Coronary artery (tissue), 2 donors: ENCODE results near the gene DCTN4.
A peak's percentile ranks its signal among the peaks of the same experiment; 100 is the strongest.
"Not testable (repeated sequence)": the region's sequence is repeated elsewhere in the genome, so short reads cannot be mapped to it uniquely, and the experiment has no call there.

Source experiments
- DNase-seq: peaks from one replicate; pipeline ENCODE4 v3.0.0-alpha.2; 2017; ENCODE audit warnings: low spot score
- H3K27ac ChIP-seq, 2 donors: fragments of 200-600 bp; sonication (generic); one replicate each; pipeline ENCODE4 v1.5.1; 2016 to 2019
- H3K4me3 ChIP-seq: fragments of 200-600 bp; sonication (generic); 2 replicates; pipeline ENCODE4 v1.5.1; 2016; ENCODE audit warnings: mild to moderate bottlenecking, moderate library complexity
- TF ChIP-seq, protein P1 (sequence below): fragments of 200-600 bp; sonication (generic); IDR thresholded peaks from one replicate; pipeline ENCODE4 v1.5.1; 2019; ENCODE audit warnings: antibody characterized with exemption

Gene DCTN4

DNA sequence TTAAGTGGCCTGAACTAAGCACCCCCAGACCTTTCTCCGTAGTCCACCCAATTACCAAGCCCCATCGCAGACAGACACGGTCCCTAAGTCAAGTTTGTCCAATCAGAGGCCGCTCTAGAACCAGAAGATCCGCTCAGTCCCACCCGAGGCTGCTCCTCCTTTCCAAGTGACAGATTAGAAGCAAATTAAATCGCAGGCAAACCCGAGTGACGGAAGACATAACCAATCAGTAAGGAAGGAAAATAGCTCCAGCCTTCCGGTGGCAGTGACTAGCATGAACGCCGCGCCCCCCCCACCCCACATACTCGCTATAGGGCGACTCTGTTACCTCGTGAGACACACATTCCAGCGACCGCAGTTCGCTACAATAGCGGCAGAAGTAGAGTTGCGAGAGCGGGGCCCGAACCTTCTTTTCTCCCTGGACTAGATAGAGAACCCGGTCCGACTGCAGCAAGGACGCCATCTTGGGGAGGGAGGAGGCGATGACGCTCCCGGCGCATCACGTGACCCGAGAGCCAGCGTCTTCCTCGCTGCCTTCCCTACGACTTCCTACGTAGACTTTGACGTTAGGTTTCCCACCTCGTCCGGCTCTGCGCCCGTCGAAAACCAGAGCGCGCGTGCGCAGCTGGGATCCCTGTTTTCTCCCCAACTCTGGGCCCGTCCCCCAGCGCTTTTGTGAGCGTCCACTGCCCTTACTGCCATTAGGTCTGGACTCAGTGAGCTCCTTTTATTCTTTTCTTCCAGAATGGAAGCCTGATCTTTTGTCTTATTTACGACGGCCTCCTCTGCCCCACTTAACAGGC lies at the start of gene DCTN4:
Gene DCTN4 (minus strand): TSS at position 487 of the 803 bp plus-strand sequence. CDS start 24 bp downstream, at position 463.
- TF ChIP-seq, protein P1, sequence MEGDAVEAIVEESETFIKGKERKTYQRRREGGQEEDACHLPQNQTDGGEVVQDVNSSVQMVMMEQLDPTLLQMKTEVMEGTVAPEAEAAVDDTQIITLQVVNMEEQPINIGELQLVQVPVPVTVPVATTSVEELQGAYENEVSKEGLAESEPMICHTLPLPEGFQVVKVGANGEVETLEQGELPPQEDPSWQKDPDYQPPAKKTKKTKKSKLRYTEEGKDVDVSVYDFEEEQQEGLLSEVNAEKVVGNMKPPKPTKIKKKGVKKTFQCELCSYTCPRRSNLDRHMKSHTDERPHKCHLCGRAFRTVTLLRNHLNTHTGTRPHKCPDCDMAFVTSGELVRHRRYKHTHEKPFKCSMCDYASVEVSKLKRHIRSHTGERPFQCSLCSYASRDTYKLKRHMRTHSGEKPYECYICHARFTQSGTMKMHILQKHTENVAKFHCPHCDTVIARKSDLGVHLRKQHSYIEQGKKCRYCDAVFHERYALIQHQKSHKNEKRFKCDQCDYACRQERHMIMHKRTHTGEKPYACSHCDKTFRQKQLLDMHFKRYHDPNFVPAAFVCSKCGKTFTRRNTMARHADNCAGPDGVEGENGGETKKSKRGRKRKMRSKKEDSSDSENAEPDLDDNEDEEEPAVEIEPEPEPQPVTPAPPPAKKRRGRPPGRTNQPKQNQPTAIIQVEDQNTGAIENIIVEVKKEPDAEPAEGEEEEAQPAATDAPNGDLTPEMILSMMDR = no peak
- Histone ChIP-seq H3K27ac (peak within 1 kb of the TSS; percentile 93 to 99), H3K4me3 (peak within 1 kb of the TSS; percentile 86)
- peak; percentile 98 for DNase-seq

DNA sequence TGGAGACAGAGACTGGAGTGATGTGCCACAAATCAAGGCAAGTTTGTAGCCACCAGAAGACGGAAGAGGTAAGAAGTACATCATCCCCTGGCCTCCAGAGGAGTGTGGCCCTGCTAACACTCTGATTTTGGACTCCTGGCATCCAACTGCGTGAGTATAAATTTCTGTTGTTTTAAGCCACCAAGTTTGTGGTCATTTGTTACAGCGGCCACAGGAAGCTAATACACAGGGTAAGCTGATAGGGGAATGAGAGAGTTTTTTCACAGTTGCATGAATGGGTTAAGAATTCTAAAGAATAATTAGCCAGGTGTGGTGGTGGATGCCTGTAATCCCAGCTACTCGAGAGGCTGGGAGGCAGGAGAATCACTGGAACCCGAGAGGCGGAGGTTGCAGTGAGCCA lies 45.6 kb upstream of the DCTN4 start:
- DNase-seq = no peak
- TF ChIP-seq, protein P1 = no peak
- Histone ChIP-seq H3K4me3 (no peak overlapping the region), H3K27ac (no peak overlapping the region)

DNA sequence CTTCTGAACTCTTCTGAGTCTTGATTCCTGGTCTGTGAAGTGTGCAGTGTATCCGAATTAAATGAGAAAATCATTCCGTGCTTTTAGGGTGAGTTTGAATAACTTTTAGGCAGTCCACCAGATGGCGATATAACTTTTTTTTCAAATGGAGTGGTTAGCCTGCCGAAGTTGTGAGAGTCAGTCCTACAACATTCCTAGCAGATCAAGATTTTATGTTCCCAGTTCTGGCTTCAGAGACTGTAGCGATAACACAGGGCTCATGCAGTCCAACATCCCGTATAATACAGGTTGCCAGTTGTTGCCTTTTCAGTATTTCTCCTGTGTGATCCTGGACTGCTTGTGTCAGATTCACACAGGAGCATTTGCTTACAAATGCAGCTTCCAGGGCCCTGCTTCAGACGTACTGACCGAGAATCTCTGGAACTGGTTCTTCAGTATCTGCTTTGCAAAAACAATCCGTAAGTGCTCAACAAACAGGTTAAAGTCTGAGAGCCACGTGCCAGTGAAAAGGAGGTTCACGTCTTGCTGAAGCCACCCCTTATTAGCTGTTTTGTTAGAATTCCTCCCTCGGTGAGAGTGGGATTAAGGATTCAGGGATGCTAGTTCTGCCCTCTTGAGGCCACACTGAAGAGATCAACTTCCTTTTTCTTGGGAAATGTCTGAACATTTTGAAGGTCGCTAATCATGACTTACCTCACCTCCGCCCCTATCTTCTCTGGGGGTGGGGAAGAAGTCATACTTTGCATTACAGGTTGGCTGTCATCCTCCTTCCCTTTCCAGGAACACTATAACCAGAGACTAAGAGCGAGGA lies 42.5 kb upstream of the DCTN4 start:
- TF ChIP-seq, protein P1 = no peak
- Histone ChIP-seq H3K27ac (peak overlapping the region in 1 of 2 donors; percentile 75), H3K4me3 (peak overlapping the region; percentile 65)
- no peak for DNase-seq

DNA sequence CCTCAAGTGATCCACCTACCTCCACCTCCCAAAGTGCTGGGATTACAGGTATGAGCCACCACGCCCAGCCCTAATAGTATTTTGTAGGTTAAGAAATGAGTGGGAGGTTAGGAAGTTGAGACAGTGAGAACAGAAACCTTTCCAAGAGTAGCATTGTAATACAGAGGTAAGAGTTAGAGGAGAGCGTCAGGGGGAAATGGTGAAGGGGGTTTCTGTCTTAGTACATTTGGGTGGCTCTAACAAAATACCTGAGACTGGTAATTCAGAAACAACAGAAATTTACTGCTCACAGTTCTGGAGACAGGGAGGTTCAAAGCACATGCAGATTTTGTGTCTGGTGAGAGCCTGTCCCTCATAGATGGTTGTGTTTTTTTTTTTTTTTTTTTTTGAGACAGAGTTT lies 38.6 kb upstream of the DCTN4 start:
- H3K27ac ChIP-seq = no peak overlapping the region
- DNase-seq = no peak
- H3K4me3 ChIP-seq = no peak overlapping the region
- TF ChIP-seq, protein P1 = no peak

DNA sequence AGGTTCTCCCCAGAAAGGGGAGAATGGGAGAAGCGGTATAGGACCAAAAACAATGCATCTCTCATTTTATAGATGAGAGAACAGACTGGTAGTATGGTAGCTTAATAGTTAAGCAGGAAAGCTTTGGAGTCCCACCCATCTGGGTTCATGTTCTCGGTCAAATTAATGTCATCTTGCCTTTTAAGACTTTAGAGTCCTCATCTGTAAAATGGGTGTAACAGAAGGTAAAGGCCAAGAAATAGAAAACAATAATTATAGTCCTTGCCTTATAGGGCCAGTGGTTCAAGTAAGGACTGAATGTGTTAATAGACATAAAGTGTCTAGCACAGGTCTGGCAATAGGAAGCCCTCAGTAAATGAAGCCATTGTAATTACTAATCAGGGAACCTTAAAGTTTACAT lies 36.1 kb upstream of the DCTN4 start:
- no peak overlapping the region for H3K27ac ChIP-seq
- no peak for DNase-seq
- no peak overlapping the region for H3K4me3 ChIP-seq
- TF ChIP-seq, protein P1 = no peak

DNA sequence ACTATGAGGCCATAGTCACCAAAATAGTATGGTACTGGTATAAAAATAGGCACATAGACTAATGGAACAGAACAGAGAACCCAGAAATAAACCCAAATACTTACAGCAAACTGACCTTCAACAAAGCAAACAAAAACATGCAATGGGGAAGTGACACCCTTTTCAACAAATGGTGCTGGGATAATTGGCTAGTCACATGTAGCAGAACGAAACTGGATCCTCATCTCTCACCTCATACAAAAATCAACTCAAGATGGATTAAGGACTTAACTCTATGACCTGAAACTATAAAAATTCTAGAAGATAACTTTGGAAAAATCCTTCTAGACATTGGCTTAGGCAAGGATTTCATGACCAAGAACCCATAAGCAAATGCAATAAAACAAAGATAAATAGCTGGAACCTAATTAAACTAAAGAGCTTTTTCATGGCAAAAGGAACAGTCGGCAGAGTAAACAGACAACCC lies 34.6 kb upstream of the DCTN4 start:
- H3K4me3 ChIP-seq, H3K27ac ChIP-seq, DNase-seq: not testable (repeated sequence)

DNA sequence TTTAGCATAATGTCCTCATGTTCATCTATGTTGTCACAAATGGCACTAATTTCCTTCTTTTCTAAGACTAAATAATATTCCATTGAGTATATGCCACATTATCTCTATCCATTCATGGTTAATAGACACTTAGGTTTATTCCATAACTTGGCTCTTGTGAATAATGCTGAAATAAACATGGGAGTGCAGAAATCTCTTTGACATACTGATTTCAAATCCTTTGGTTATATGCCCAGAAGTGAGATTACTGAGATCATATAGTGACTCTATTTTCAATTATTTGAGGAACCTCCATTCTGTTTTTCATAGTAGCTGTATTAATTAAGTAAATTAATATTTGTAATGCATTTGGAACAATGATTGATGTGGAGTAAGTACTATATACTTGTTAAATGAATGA lies 32.7 kb upstream of the DCTN4 start:
- DNase-seq = no peak

More for the DNA sequence above, 32.7 kb upstream of the DCTN4 start:
- Histone ChIP-seq H3K27ac (no peak overlapping the region), H3K4me3 (no peak overlapping the region)
- TF ChIP-seq, protein P1 = no peak
